ENCODE results near the gene TRIM74. TPM values are rescaled to one million over a fixed set of nuclear protein-coding genes. Genes with fewer than 3 reads are reported as not detected.
"Not testable (repeated sequence)": the region's sequence is repeated elsewhere in the genome, so short reads cannot be mapped to it uniquely, and the experiment has no call there.

TRIM74 gene
- total and polyA plus RNA-seq, 2 experiments from 2014 or later = not detected

- H3K9me3 ChIP-seq (ENCODE audit: low read depth); H3K4me3 ChIP-seq; DNase-seq; H3K4me1 ChIP-seq (ENCODE audit: insufficient read depth); in situ Hi-C loops (cut with MboI); H3K9ac ChIP-seq; H4K20me1 ChIP-seq (ENCODE audit: insufficient read depth); H3K4me2 ChIP-seq (ENCODE audit: unreplicated experiment); H3K36me3 ChIP-seq (ENCODE audit: low read depth); H3K79me2 ChIP-seq (ENCODE audit: insufficient read depth); H2AFZ ChIP-seq; H3F3A ChIP-seq (ENCODE audit: insufficient read depth); H3K9me2 ChIP-seq (ENCODE audit: insufficient read depth); H3K27me3 ChIP-seq (replicated peaks; ENCODE audit: insufficient read depth); H3K27ac ChIP-seq: not testable (repeated sequence)
- WGBS, 2 experiments (ENCODE audit: low coverage in 1 of 2, low lambda C conversion rate in 2 of 2, missing lambda C conversion rate in 2 of 2) = 6 to 57% methylated on average over 7 to 16 of the region's 45 CpGs
Observed at GRCh38 chr7:72954563-72955198, 14.6 kb downstream of the TRIM74 start.

DNA sequence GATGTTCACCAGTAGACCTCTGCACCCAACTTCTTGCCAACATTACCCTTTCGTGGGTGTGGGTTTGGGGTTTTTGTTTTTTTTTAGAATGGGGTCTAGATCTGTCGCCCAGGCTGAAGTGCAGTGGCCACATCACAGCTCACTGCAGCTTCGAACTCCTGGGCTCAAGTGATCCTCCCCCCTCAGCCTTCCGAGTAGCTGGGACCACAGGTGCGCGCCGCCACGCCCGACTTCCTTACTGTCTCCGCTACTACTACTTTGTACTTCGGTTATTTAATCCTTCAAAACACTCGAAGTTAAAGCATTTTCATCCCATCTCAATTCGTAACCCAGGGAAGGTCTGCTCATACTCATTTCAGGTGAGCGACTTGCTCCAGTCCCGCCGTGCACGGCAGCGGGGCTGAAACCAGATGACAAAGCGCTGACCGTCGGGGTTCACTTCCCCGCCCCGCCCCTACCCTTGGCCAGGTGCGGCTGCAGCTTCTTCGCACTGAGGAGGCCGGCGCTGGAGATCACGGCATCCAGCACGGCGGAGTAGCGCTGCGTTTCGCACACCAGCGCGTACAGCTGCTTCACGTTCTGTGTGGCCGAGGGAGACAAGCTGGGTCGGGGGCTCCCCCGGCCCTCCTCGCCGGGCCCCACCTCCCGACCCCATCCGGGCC, 15.2 kb downstream of the TRIM74 start:
- H3K27me3 ChIP-seq (replicated peaks; ENCODE audit: insufficient read depth); H4K20me1 ChIP-seq (ENCODE audit: insufficient read depth); H2AFZ ChIP-seq; H3K9me2 ChIP-seq (ENCODE audit: insufficient read depth); H3K9me3 ChIP-seq (ENCODE audit: low read depth); in situ Hi-C loops (cut with MboI); H3K9ac ChIP-seq; H3K27ac ChIP-seq; H3F3A ChIP-seq (ENCODE audit: insufficient read depth); H3K79me2 ChIP-seq (ENCODE audit: insufficient read depth); H3K36me3 ChIP-seq (ENCODE audit: low read depth); DNase-seq; H3K4me1 ChIP-seq (ENCODE audit: insufficient read depth): not testable (repeated sequence)
- 0 to 20% methylated on average over 1 to 2 of the region's 43 CpGs for WGBS, 2 experiments (ENCODE audit: low coverage in 1 of 2, low lambda C conversion rate in 2 of 2, missing lambda C conversion rate in 2 of 2)
- H3K4me3 ChIP-seq = peak overlapping the region; percentile 71
- H3K4me2 ChIP-seq (ENCODE audit: unreplicated experiment) = peak overlapping the region; percentile 80

- H3K4me1 ChIP-seq (ENCODE audit: insufficient read depth); H3K4me3 ChIP-seq; H3K9ac ChIP-seq; H2AFZ ChIP-seq; H3K9me2 ChIP-seq (ENCODE audit: insufficient read depth); H3K27ac ChIP-seq; H4K20me1 ChIP-seq (ENCODE audit: insufficient read depth); DNase-seq; H3K4me2 ChIP-seq (ENCODE audit: unreplicated experiment); H3F3A ChIP-seq (ENCODE audit: insufficient read depth); H3K36me3 ChIP-seq (ENCODE audit: low read depth); in situ Hi-C loops (cut with MboI); H3K27me3 ChIP-seq (replicated peaks; ENCODE audit: insufficient read depth); H3K9me3 ChIP-seq (ENCODE audit: low read depth); H3K79me2 ChIP-seq (ENCODE audit: insufficient read depth): not testable (repeated sequence)
- 100% methylated on average over 1 of the region's 6 CpGs; no CpG with 5 or more reads in 1 of the 2 experiments for WGBS, 2 experiments (ENCODE audit: low coverage in 1 of 2, low lambda C conversion rate in 2 of 2, missing lambda C conversion rate in 2 of 2)
Observed at GRCh38 chr7:72950432-72950831, 18.8 kb downstream of the TRIM74 start.

DNA sequence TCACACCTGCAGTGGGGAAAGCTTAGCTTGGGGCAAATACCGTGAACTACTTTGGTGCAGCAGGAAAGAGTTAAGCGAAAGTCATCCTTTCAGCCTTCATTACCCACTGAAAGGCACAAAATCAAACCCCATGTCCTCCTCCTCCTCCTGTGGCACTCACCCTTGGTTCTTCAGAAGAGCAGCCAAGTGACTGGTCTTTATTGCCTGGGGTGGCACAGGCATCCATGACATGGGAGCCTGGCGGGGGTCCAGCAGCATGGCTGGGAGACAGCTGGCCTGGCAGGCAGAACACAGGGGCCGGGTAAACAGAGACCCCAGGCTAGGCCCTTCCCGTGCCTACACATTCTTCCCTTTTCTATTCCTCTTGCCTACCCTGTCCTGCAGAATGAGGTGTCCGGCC, 19.6 kb downstream of the TRIM74 start:
- H3F3A ChIP-seq (ENCODE audit: insufficient read depth); H3K36me3 ChIP-seq (ENCODE audit: low read depth); H3K27me3 ChIP-seq (replicated peaks; ENCODE audit: insufficient read depth); H3K4me3 ChIP-seq; in situ Hi-C loops (cut with MboI); H3K9me2 ChIP-seq (ENCODE audit: insufficient read depth); H3K27ac ChIP-seq; H4K20me1 ChIP-seq (ENCODE audit: insufficient read depth); H3K4me2 ChIP-seq (ENCODE audit: unreplicated experiment); H3K79me2 ChIP-seq (ENCODE audit: insufficient read depth); H3K9me3 ChIP-seq (ENCODE audit: low read depth); H2AFZ ChIP-seq; H3K4me1 ChIP-seq (ENCODE audit: insufficient read depth); H3K9ac ChIP-seq: not testable (repeated sequence)
- 76 to 79% methylated on average over 3 to 4 of the region's 6 CpGs for WGBS, 2 experiments (ENCODE audit: low coverage in 1 of 2, low lambda C conversion rate in 2 of 2, missing lambda C conversion rate in 2 of 2)
- DNase-seq = peak; percentile 20

DNA sequence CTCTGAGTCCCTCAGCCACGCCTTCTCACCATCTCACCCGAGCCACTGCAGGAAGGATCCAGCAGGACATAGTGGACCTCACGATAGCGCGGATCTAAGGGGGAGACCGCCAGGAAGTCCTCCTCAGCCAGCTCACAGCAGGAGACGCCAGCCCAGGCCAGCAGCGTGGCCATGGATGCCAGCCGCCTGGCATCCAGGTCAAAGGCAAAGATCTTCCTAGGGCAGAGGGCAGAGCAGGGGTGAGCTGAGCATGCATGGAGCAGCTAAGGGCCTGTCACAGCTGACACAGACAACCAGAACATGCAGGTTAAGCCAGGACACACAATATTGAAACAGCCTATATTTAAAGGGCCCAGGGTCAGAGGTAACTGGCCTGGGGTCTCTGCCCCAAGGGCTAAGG, 20.0 kb downstream of the TRIM74 start:
- H3K4me3 ChIP-seq; H3K27me3 ChIP-seq (replicated peaks; ENCODE audit: insufficient read depth); H3K4me1 ChIP-seq (ENCODE audit: insufficient read depth); H3K9me3 ChIP-seq (ENCODE audit: low read depth); in situ Hi-C loops (cut with MboI); H3K36me3 ChIP-seq (ENCODE audit: low read depth); H3F3A ChIP-seq (ENCODE audit: insufficient read depth); H3K9ac ChIP-seq; DNase-seq; H2AFZ ChIP-seq; H3K27ac ChIP-seq; H4K20me1 ChIP-seq (ENCODE audit: insufficient read depth); H3K9me2 ChIP-seq (ENCODE audit: insufficient read depth); H3K79me2 ChIP-seq (ENCODE audit: insufficient read depth); H3K4me2 ChIP-seq (ENCODE audit: unreplicated experiment): not testable (repeated sequence)
- WGBS, 2 experiments (ENCODE audit: low coverage in 1 of 2, low lambda C conversion rate in 2 of 2, missing lambda C conversion rate in 2 of 2) = 75 to 84% methylated on average over 7 to 9 of the region's 9 CpGs

DNA sequence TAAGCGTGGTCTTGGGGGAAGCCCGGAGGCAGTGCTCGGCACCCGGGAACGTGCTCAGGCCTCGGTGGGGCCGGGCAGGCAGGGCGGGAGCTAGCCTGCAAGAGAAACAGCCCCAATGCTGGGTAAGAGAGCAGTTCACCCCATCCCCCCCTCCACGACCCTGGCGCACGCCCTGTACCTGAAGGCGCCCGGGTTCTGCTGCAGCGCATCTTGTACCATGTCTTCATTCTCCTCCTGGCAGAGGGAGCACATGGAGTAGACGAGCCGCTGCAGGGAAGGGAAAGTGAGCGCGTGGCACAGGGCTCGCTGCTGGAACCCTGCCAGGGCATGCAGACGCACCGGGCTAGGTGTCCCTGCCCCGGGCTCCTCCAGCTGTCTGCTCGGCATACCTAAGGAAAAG, 20.6 kb downstream of the TRIM74 start:
- H3K4me1 ChIP-seq (ENCODE audit: insufficient read depth); DNase-seq; H3K4me2 ChIP-seq (ENCODE audit: unreplicated experiment); H3K4me3 ChIP-seq; H3K36me3 ChIP-seq (ENCODE audit: low read depth); H4K20me1 ChIP-seq (ENCODE audit: insufficient read depth); in situ Hi-C loops (cut with MboI); H3K9me2 ChIP-seq (ENCODE audit: insufficient read depth); H2AFZ ChIP-seq; H3K9me3 ChIP-seq (ENCODE audit: low read depth); H3K9ac ChIP-seq; H3K27me3 ChIP-seq (replicated peaks; ENCODE audit: insufficient read depth); H3K79me2 ChIP-seq (ENCODE audit: insufficient read depth); H3F3A ChIP-seq (ENCODE audit: insufficient read depth); H3K27ac ChIP-seq: not testable (repeated sequence)
- 87 to 89% methylated on average over 10 to 23 of the region's 23 CpGs for WGBS, 2 experiments (ENCODE audit: low coverage in 1 of 2, low lambda C conversion rate in 2 of 2, missing lambda C conversion rate in 2 of 2)

DNA sequence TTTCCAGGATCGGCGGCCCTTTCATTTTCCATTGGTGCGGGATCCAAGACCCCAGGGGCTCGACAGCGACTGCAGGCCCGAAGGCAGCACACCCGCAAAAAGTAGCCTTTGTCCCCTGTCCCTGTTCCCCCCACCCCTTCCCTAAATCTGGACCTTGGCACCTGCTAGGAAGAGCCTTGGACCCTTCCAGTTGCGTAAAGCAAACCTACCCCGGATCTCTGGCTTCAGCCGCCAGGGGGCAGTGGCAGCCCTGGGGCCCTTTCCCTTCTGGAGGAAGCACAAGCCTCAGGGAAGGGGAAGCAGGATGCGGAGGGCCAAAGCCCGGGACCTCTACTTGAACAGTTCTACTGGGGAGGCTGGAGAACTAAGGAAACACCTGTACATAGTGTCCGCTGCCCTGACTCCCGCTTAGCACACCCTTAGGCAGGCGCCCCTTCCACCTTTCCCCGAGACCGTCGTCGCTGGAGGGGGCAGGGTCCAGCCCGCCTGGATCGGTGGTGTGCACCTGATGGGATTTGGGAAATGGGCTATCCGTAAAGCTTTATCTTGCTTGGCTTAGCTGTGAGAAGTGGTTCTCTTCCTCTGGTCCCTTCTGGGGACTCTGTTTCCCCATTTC, 23.0 kb downstream of the TRIM74 start:
- H3K9ac ChIP-seq; in situ Hi-C loops (cut with MboI); H3K9me3 ChIP-seq (ENCODE audit: low read depth); H3K9me2 ChIP-seq (ENCODE audit: insufficient read depth); H3K4me3 ChIP-seq; H3K27me3 ChIP-seq (replicated peaks; ENCODE audit: insufficient read depth); H3K4me1 ChIP-seq (ENCODE audit: insufficient read depth); H3K36me3 ChIP-seq (ENCODE audit: low read depth); H3K79me2 ChIP-seq (ENCODE audit: insufficient read depth); H3K4me2 ChIP-seq (ENCODE audit: unreplicated experiment); DNase-seq; H2AFZ ChIP-seq; H3F3A ChIP-seq (ENCODE audit: insufficient read depth); H3K27ac ChIP-seq; H4K20me1 ChIP-seq (ENCODE audit: insufficient read depth): not testable (repeated sequence)
- WGBS, 2 experiments (ENCODE audit: low coverage in 1 of 2, low lambda C conversion rate in 2 of 2, missing lambda C conversion rate in 2 of 2) = 87 to 91% methylated on average over 12 to 21 of the region's 22 CpGs

All from GM23248 (cell line).